Endometrium (tissue), 2 donors: ENCODE measurements around the gene MAP10.
"Not testable (repeated sequence)": the region's sequence is repeated elsewhere in the genome, so short reads cannot be mapped to it uniquely, and the experiment has no call there.

Experiments used
- FAIRE-seq: peaks from 2 replicates; lab custom pipeline; 2012; peaks lifted over from hg19 to GRCh38; lab: Jason Lieb, UNC
- donor health status: control.
- donor health status: control.

Gene MAP10, protein sequence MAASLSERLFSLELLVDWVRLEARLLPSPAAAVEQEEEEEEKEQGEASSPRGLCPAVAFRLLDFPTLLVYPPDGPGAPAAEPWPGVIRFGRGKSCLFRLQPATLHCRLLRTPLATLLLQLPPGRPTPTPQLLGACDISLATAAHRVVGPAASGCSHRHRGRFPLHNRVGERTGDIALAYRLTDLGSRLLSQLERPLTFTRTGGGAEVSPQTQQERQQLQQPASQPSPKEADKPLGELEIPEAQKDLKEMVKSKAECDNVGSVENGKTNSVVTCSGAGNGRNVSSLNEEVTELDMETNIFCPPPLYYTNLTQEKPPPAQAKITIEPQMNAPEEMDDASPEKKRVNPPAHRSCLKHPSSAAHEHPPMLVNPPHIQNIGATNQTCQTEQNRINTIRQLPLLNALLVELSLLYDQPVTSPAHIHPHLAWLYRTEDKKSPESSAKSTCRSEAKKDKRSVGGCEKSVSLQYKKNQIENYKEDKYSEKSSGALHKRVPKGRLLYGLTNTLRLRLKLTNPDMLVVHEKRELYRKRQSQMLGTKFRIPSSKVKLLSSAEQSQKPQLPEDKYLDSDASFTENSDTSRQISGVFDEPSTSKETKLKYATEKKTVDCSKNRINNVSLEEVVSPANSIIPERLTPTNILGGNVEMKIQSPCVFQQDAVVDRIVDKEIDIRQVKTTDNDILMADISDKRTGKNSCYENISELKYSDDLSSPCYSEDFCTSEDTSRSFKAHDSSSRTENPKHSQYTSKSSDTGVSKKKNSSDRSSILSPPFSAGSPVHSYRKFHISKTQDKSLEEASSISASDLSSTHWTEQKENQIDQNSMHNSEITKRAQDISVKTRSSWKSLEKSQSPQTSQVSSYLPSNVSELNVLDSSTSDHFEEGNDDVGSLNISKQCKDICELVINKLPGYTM

GRCh38 chr1:232805269-232806185, at the start of gene MAP10:
MAP10 (plus strand) TSS chr1:232805416; CDS start chr1:232805450, 34 bp downstream.
- no peak for FAIRE-seq

- FAIRE-seq: peak; percentile 76
These were observed 40.6 kb upstream of the MAP10 start for GRCh38 chr1:232764458-232765251.

DNA sequence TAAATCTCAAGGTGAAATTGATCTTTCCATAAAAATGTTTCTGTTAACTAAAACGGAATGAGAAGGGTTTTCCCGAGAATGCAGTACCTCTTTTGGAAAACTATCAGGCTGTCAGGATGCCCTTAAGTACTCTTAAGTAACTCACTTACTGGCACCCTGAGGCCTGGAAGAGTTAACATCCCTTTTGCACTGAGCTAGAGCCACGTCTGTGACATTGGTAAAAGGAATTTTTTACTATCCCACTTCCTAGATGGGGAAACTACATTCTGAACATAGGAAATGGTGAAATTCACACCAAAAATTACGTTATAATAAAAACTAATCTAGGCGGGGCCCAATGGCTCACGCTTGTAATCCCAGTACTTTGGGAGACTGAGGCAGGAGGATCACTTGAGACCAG, 39.7 kb upstream of the MAP10 start:
- no peak for FAIRE-seq

- no peak for FAIRE-seq
These were observed 38.9 kb upstream of the MAP10 start for GRCh38 chr1:232766241-232766890.

DNA sequence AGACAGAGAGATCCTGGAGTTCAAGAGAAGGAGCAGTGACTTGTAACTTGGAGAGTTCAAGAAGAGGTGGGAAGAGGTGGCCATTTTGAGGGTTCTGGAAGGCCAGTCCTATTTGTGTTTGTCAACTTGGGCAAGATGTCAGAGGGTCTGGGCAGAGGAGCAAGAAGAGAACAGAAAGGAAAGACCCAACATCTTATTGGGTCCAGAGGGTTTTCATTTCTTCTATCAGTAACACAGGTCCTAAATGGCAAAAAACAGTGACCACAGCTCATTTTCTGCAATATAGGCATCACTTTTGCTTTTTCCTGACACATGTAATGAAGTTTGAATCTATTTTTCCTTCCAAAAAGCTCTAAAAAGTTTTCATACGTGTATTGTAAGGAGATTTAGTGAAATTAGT, 38.3 kb upstream of the MAP10 start:
- FAIRE-seq: no peak

DNA sequence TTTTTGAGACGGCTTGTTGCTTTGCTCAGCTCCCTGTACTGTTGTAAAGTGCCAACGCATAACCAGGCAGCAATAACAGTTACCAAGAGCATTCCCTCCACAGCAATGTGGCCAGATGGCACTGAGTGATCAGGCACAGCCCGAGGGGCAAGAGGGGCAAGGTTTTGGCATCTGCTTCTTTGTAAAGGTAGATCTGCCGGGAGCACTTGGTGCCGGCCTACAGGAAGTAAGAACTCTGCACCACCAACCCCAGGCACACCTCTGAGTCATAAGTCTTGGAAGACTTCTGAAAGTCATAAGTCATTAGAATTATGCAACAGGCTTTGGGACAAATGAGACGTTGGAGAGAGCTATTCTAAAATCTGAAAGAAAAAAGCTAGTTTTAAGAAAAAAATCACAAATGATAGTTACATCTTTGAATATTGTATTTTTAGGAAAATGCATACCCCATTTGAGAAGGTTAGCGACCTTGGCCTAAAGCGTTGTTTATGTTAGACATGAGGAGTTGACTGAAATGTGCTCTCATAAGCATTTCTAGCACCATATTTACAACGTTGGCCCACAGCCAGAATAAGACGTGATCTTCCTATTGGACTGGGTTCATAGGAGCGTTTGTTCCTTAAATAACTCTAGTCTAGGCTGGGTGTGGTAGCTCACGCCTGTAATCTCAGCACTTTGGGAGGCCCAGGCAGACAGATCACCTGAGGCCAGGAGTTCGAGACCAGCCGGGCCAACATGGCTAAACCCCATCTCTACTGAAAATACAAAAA, 37.7 kb upstream of the MAP10 start:
- peak; percentile 29 for FAIRE-seq

- FAIRE-seq: no peak
These were observed 36.4 kb upstream of the MAP10 start for GRCh38 chr1:232768793-232769192.

DNA sequence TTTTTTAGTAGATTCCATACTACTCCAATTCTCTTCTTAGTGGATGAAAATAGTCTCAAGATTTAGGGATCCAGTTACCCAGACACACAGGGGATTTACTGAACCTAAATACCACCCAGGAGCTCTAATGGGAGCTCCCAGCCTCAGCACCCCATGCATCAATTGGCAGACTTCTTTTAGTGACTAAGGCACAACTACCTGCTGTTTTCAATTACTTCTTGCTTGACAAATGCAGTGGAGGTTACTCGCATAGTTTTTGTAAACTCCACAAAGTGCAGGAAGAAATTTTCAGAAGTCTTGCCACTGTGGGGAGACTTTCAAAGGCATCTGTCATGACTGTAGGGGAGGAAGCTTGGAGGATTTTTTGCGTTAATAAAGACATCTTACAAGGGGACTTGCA, 35.5 kb upstream of the MAP10 start:
- FAIRE-seq: no peak

DNA sequence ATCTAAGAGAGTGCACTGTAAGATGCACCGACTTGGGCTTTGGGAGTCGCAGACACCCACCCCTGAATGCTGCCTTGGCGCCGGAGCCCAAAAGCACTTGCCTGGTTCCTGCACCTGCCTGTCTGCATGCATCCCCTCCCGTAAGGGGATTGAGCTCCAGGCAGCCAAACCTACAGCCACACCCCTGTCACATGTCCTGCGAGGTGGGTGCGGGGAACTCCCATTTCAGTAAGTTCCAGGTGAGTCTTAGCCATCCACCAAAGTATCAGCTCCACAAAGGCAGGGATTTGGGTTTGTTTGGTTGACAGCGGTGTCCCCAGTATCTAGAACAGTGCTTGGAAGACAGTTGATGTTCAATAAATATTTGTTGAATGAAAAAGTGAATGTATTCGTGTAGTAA, 31.5 kb upstream of the MAP10 start:
- no peak for FAIRE-seq

DNA sequence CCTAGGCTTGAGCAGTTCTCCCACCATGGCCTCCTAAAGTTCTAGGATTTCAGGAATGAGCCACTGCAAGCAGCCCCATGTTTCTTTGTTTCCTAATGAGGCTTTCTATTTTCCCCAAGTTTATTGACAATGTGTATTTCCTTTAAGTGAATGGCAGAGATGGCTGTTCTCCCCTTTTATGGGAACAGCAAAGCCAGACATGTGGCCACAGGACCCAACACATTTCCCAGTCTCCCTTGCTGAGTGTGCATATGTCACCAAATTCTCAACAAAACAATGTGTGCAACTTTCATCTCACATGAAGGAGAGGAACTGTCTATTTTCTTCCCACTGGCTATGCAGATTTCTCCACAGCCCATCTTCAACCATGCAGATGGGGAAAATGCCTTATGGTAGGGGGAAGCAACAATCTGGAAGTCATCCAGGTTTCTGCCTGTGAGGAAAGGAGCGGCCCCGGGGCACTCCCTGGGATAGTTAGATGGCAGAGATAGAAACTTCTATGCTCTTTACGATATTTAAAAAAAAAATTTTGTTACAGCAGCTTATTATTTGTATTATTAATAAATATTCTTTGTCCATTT, 28.6 kb upstream of the MAP10 start:
- FAIRE-seq: no peak

GRCh38 chr1:232780354-232780753, 24.9 kb upstream of the MAP10 start:
- no peak for FAIRE-seq

- FAIRE-seq: no peak
These were observed 20.4 kb upstream of the MAP10 start for GRCh38 chr1:232784794-232785193.

DNA sequence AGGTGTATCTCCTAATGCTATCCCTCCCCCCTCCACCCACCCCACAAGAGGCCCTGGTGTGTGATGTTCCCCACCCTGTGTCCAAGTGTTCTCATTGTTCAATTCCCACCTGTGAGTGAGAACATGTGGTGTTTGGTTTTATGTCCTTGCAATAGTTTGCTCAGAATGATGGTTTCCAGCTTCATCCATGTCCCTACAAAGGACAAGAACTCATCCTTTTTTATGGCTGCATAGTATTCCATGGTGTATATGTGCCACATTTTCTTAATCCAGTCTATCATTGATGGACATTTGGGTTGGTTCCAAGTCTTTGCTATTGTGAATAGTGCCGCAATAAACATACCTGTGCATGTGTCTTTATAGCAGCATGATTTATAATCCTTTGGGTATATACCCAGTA, 19.6 kb upstream of the MAP10 start:
- FAIRE-seq: not testable (repeated sequence)

DNA sequence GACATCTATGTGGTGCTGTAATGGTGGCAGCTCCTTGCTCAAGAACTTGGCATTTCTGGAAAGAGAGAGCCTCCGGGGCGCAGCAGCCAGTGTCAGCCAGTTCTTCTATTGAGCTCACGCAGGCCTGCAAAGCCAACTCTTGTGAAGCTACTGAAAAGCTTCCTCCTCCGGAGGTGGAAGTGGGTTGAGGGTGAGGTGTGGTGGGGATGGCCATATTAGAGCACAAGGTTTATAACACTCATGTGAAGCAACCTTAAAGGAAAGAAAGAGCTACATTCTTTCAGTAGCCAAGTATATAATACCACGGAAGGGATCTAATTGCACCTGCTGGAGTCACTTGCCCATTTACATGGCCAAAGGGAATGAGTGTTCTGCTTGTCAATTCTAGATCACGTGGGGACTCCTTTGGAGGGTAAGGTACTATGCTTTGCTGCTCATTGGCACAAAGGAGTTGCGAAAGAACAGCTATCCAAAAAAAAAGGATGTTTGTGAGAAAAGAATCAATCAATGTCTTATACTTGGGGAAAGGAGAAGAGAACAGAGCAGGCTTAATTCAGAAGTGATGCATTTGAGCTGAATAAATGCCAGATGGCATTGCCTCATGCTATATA, 18.3 kb upstream of the MAP10 start:
- FAIRE-seq: no peak

- FAIRE-seq: no peak
These were observed 16.9 kb upstream of the MAP10 start for GRCh38 chr1:232788235-232788872.

- FAIRE-seq: no peak
These were observed 15.6 kb upstream of the MAP10 start for GRCh38 chr1:232789651-232790050.

DNA sequence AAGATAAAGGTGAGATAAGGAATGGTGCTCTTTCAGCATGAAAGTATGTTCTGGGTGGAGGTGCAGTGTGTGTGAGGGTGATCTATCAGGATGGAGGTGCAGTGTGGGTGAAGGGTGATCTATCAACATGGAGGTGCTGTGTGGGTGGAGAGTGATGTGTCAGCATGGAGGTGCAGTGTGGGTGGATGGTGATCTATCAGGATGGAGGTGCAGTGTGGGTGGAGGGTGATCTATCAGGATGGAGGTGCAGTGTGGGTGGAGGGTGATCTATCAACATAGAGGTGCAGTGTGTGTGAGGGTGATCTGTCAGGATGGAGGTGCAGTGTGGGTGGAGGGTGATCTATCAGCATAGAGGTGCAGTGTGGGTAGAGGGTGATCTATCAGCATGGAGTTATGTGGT, 12.3 kb upstream of the MAP10 start:
- FAIRE-seq: no peak

DNA sequence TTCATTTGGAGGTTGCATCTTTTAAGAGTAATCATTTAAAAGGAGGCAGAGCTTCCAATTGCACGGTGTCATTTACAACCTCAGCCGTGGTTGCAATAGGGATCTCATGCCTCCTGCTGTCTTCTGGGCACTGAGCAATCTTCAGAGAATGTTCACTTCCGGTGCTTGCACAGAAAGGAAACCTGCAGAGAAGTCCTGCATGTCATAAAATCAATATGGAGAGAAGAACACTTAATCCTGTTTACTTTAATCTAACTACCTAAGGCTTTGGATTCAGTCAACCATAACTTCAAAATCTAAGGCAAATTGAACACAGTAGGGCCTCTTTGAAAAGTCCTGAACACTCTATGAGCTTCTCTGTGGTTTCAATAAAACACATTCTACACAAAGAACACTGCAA, 11.3 kb upstream of the MAP10 start:
- no peak for FAIRE-seq
